DOHH2 (cell line): Measurements from ENCODE around the gene KIDINS220.

Experiments
- EZH2phosphoT487 ChIP-seq: fragments of 200-600 bp; sonication (generic); IDR thresholded peaks from 2 replicates; pipeline ENCODE4 v1.6.1; 2017; ENCODE audit warnings: borderline replicate concordance, mild to moderate bottlenecking, antibody characterized with exemption, low read length, moderate library complexity, mixed read lengths
- TF ChIP-seq, protein P1 (sequence below): fragments of 200-600 bp; sonication (generic); IDR thresholded peaks from one replicate; pipeline ENCODE4 v1.5.1; 2014; ENCODE audit warnings: antibody characterized with exemption, mild to moderate bottlenecking, low read depth, low read length; ENCODE audit not compliant: poor library complexity, severe bottlenecking

GRCh38 chr2:8692783-8693156 is 144.6 kb downstream of the KIDINS220 start:
- TF ChIP-seq, protein P1, sequence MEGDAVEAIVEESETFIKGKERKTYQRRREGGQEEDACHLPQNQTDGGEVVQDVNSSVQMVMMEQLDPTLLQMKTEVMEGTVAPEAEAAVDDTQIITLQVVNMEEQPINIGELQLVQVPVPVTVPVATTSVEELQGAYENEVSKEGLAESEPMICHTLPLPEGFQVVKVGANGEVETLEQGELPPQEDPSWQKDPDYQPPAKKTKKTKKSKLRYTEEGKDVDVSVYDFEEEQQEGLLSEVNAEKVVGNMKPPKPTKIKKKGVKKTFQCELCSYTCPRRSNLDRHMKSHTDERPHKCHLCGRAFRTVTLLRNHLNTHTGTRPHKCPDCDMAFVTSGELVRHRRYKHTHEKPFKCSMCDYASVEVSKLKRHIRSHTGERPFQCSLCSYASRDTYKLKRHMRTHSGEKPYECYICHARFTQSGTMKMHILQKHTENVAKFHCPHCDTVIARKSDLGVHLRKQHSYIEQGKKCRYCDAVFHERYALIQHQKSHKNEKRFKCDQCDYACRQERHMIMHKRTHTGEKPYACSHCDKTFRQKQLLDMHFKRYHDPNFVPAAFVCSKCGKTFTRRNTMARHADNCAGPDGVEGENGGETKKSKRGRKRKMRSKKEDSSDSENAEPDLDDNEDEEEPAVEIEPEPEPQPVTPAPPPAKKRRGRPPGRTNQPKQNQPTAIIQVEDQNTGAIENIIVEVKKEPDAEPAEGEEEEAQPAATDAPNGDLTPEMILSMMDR = no peak
- no peak for TF ChIP-seq EZH2phosphoT487
